T47D (cell line): ENCODE measurements around the gene ZNF70.

ENCODE experiments used
- DNase-seq, 2 experiments: peaks; one replicate each; pipeline versions ENCODE4 v3.0.0 to v3.0.0-alpha.2; 2011 to 2012; ENCODE audit warnings: low read depth in 1 of 2, low spot score in 1 of 2
- JUND ChIP-seq: IDR thresholded peaks from 2 replicates; pipeline ENCODE4 v1.6.1; 2012; ENCODE audit warnings: low read depth
- in situ Hi-C: cut with HindIII; loops from 2 replicates; pipeline ENCODE4 v1.10.0; 2016; ENCODE audit warnings: low sequenced_read_pairs, low pct_unique_long_range_greater_than_20kb

The ZNF70 gene

DNA sequence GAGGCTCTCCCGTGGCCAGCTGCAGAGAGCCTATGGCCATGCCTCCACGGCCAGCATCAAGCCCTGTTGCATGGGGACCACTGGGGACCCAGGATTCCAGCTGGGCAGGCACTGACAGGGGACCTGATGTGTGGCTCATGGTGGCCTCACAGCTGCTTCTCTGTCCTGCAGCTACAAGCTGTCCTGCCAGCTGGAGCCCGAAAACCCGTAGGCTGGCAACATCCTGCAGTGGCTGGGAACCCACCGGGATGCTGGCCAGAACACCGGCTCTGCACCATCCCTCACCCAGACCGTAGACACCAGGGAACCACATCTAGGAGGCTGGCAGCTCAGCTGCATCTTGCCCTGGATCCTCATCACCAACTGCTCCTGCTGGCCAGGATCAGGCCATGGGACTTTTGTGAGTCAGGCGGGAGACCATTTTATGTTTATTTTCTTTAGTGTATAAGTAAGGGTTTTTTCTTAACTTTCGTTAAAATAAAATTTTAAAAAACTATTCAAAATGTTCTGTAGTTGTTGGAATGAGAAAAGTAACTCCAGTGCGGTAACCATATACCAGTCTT is 52.2 kb downstream of the ZNF70 start:
- in situ Hi-C loops, result no loop called here
- DNase-seq, result no peak
- TF ChIP-seq JUND, result no peak

DNA sequence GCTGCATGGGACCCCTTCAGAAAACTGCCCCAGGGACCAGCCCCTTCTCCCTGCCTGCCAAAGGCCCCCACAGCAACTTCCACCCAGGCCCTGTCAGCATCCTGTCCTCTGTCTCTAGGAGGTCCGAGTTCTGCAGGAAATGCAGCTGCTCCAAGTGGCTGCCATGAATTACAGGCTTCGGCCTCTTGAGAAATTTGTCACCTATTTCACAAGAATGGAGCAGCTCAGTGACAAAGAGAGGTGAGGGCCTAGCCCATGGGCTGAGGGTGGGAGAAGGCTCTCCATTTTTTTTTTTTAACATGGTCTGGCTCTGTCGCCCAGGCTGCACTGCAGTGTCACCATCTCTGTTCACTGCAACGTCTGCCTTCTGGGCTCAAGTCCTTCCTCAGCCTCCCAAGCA is 52.8 kb downstream of the ZNF70 start:
- TF ChIP-seq JUND, result no peak
- DNase-seq, result no peak
- in situ Hi-C loops, result no loop called here

DNA sequence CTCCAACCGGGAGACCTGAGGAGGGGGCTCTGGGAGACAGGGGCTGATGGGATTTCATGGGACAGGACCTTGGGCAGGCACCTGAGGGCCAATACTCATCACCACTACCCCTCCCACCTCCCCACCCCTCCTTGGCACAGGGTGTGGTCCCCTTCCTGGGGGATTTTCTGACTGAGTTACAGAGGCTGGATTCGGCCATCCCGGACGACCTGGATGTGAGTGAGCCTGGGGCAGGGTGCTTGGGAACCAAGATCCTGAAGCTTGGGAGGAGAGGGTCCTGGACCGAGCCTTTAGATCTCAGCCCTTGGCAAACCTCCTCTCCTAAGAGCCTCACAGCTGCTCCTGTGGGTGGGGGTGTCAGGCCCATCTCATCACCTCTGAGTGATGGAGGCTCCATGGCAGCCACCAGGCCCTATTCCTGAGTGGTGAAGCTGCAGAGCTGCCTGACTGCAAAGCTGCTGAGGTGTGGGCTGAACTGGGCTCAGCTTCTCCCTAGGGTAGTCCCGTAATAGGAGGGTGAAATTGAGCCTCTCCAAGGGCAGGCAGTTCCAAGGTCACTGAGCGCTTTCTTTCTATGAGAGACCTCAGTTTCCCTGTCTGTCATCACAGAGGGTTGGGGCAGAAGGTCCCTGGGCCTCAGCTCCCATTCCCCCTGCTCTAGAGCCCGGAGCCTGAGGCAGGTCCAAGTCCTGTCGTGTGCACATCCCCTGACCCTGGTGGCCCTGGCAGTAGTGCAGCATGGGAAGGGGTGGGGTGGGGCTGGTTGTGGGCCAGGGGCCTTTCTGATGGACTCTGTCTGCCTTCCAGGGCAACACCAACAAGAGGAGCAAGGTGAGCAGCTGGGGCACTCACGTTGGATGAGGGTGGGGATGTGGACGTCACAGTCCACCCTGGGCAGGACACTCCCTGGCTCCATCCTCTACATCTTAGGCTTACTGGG is 53.6 kb downstream of the ZNF70 start:
- in situ Hi-C loops, result no loop called here
- DNase-seq, result no peak
- TF ChIP-seq JUND, result no peak

DNA sequence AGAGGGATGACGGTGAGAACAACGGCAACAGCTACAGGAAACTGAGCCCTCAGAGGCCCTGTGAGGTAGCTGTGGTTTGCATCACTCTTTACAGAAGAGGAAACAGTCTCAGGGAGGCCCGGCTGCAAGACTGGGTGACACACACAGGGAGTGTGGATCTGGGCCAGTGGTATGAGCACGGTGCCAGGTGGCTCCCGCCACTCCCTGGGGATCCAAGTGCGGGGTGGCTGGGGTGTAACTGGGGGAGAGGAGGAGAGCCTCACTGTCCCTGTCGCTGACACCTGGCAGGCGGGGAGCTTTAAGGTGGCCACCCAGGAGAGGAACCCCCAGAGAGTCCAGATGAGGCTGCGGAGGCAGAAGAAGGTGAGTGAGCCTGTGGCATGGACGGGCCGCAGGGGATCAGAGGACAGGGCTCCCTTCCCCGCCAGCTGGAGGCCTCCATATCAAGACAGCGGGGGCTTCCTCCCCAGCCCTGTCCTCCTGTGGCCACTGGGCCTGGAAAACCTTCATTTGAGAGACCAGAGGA is 54.5 kb downstream of the ZNF70 start:
- no peak for DNase-seq
- in situ Hi-C loops, result no loop called here
- no peak for TF ChIP-seq JUND

DNA sequence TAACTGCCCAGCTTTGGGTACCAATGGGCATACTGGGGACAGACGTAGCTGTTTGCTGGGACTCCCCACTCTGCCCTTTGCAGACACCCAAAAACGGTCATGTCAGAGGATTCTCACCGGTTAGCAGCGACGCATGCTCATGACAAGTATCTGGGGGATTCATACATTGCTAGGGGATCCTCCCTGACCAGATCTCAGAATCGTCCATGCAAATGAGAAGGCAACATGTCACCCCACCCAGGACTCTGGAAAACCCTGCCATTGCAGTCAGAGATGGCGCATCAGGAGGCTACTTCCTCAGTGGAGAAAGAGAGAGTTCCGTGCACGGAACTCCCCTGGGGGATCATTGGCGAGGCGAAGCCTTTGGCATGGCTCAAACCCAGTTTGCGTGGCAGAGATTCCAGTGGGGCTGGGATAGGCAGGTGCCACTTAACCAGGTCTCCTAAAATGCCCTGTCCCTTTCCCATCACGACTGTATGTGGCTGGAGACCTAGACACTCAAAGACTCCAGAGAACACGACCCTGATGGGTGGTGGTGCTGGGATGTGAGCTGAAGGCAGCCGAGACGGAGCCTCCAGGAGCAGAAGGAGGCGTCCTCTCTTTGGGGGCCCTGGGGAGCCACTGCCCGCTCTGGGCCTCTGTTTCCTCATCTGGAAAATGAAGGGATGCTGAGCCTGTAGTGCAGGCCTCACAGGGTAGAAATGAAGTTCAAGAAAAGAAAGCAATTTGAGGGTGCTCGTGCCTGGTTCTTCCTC is 55.2 kb downstream of the ZNF70 start:
- in situ Hi-C loops, result no loop called here
- DNase-seq, result no peak
- TF ChIP-seq JUND, result no peak

DNA sequence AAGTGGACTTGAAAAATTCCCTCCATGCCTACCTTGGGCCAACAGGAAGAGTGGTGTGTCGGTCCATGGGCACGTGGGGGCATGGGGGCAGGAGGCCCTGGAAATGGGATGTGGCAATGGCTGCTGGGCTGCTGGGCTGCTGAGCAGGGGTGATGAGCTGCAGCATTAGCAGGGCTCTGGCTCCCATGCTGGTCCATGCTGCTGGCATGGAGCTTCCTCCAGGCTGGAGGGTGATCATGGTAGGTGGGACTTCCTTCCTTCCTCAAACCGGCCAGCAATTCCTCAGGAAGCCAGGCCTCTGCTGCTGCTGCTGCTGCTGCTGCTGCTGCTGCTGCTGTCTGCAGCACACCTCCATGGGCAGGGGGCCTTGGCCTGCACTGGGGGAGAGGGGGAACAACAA is 55.8 kb downstream of the ZNF70 start:
- TF ChIP-seq JUND, result no peak
- in situ Hi-C loops, result no loop called here
- DNase-seq, result no peak

DNA sequence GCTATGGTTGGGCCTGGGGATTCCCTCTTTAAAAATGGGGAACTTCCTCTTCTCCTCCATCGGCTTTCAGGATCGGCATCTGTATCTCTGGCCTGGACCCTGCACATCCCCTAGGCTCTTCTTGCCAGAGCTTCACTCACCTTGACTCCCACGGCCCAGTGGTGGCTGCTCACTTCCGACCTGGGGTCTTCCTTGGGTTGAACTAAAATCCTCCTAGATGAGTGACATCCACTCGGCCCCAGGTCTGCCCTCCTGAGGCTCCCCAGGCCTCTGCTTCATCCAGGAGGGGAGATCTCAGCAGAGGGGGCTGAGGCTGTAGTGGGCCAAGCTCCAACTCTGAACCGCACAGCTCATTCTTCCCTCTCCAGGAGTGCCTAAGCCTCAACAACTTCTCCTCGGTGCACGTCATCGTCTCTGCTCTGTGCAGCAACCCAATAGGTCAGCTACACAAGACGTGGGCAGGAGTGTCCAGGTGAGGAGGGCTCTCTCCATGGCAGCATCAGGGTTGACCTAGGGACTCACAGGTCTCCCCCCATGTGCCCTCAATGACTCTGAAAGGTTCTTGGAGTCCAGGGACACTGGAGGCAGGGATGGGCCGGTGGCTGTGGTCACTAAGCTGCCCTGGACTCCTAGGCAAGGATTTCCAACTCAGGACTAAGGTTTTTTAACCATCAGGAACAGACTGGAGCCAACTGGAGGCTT is 56.8 kb downstream of the ZNF70 start:
- no peak for DNase-seq
- TF ChIP-seq JUND, result no peak
- in situ Hi-C loops, result no loop called here

DNA sequence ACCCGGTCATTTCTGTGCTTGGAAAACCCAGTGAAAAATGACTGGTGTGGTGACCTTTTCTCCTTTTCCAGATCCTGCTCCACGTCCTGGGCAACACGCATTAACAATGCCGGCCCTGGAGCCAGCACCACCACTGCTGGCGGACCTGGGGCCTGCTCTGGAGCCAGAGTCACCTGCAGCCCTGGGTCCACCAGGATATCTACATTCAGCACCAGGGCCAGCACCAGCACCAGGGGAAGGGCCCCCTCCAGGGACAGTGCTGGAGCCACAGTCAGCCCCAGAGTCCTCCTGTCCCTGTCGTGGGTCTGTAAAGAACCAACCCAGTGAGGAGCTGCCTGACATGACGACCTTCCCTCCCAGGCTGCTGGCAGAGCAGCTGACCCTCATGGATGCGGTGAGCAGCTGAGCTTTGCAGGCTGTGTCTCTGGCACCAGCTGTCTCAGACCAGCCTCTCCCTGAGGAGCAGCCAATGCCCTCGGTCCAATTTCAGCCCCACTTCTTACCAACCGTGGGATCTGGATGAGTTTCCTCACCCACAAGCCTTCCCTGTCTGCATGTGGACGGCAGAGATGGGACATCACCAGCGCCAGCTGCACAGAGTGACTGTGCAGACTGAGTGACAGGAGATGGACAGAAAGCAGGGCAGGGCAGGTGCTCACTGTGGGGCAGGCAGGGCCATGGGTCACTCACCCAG is 58.2 kb downstream of the ZNF70 start:
- DNase-seq, result no peak
- in situ Hi-C loops, result no loop called here

DNA sequence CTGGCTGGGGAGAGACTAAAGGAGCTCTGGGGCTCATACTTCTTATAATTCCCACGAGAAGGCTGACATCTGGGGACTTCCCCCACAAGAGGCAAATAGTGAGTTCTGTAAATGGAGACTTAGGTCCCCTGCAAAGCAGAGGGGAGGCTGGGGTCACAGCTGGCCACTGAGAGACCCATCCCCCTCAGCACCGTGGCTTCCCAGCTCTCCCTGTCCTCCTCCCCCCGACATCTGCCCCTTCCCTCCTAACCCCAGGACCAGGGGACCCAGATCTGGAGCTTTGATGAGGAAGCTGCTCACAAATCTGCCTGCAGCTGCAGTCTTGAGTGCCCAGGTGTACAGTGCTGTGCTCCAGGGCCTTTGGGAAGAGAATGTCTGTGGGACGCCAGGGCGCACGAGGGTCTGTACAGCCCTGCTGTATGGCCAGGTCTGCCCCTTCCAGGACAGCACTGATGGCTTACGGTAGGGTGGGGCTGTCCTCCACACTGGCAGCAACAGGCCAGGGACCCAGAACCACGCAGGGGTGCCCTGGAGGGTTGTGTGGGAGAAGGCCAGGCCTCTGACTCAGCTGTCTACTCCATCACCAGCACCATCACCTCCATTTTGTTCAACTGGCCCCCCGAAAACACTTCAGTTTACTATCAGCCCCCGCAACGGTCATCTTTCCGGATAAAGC is 59.0 kb downstream of the ZNF70 start:
- DNase-seq, result no peak
- TF ChIP-seq JUND, result no peak
- in situ Hi-C loops, result no loop called here

More for the DNA sequence above, 58.2 kb downstream of the ZNF70 start:
- no peak for TF ChIP-seq JUND

DNA sequence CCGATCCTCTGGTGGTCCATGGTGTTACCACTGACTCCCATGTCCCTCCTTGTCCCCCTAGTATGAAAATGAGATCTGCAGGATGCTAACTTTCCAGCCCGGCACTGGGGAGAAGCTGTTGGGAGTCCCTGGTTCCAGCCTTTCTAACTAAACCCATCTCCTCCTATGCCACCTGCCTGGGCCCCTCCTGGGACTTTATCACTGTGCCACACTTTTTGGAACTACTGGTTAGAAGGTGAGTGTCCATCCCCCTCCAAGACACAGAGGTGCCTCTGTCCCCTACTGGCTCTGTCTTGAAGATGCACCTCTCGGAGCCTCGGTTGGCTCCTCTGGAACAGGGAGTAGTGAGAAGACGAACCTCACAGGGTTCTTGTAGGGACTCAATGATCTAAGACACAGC is 60.2 kb downstream of the ZNF70 start, which contains the start of gene RGL4:
TSS of gene RGL4 (plus strand) at position 301 of the 400 bp plus-strand sequence. CDS start 1,018 bp downstream, outside the sequence.
- no peak for TF ChIP-seq JUND
- in situ Hi-C loops, result no loop called here

DNA sequence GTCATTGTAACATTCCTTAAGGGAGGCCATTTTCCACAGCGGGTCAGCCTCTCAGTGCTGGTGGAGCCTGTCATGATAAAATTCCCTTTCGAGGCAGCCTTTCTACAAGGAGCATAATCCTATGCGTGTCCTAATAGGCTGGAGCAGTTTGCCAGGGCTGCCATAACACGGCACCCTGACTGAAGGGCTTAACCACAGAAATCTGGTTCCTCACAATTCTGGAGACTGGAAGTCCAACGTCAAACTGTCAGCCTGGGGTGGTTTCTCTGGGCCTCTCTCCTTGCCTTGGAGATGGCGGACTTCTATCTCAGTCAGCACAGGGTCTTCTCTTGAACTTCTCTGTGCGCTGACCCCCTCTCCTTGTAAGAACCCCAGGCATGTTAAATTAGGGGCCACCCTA is 61.5 kb downstream of the ZNF70 start:
- TF ChIP-seq JUND, result no peak
- in situ Hi-C loops, result no loop called here
- no peak for DNase-seq

More for the DNA sequence above, 60.2 kb downstream of the ZNF70 start, which contains the start of gene RGL4:
- DNase-seq, result no peak
